Stimulated activated naive CD4-positive, alpha-beta T cell (primary cell): ENCODE data around the gene TAGLN2.

Experiments used
- DNase-seq, 6 experiments: peaks; one replicate each; lab custom pipeline; 2025; lab: John Stamatoyannopoulos, UW

Gene TAGLN2

GRCh38 chr1:159949123-159949522 is 23.8 kb upstream of the TAGLN2 start:
- DNase-seq = no peak

DNA sequence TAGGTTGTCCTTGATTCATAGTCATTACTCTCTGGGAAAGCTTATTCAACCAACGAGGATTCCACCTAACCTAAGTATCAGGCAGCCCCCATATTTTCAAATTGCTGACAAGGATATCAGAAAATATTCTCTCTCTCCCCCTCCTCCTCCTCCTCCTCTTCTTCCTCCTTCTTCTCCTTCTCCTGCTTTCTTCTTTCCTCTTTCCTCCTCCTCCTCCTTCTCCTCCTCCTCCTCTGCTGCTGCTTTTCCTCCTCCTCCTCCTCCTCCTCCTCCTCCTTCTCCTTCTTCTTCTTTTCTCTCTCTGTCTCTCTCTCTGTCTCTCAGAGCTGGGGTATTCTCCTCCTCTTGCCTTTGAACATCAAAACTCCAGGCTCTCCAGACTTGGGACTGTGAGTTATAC is 22.6 kb upstream of the TAGLN2 start:
- no peak for DNase-seq

GRCh38 chr1:159946242-159947187 is 21.2 kb upstream of the TAGLN2 start:
- no peak for DNase-seq

DNA sequence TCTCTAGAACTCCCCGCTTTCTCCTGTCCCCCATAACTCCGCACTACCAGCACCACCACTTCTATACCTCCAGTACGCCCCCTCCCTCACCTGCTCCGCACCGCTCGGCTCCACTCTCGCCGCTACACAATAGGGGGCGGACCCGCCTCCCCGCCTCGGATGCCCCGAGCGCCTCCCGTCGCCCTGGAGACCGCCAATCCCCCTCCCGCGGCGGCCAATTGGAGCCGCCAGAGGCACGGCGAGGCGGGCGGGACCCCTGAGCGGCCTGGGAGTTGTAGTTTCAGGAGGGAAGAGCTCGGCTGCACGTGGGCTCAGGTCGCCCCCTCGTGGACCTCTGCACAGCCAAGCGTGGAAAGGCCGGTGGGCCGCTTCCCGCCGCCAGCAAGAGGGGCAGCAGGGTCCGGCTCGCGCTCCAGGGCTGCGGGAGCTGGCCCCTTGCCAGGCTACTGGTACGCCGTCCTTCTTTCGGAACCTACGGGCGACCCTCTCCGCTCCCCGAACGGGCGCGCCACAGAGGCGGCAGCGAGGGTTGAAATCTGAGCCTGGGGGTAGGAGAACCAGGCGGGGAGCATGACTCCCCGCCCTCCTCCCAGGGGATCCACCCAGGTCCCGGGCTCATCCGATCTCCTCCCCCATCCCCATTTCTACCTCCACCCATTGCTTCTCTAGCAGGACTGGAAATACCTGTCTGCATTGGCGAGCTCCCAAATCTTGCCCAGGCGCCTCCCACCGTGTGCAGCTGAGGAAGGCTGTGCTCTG is 20.4 kb upstream of the TAGLN2 start, which contains the start of gene IGSF9:
Gene IGSF9 (minus strand): TSS at position 131 of the 759 bp plus-strand sequence. CDS start 2,159 bp downstream, outside the sequence.
- DNase-seq = peak; percentile 56 to 77 (median 74)

GRCh38 chr1:159944623-159945455 is 19.5 kb upstream of the TAGLN2 start:
- DNase-seq = no peak

GRCh38 chr1:159943908-159944622 is 18.8 kb upstream of the TAGLN2 start:
- DNase-seq = no peak

- no peak for DNase-seq
Measured at GRCh38 chr1:159943278-159943640, 18.0 kb upstream of the TAGLN2 start.

GRCh38 chr1:159942632-159943277 is 17.4 kb upstream of the TAGLN2 start:
- DNase-seq = no peak

DNA sequence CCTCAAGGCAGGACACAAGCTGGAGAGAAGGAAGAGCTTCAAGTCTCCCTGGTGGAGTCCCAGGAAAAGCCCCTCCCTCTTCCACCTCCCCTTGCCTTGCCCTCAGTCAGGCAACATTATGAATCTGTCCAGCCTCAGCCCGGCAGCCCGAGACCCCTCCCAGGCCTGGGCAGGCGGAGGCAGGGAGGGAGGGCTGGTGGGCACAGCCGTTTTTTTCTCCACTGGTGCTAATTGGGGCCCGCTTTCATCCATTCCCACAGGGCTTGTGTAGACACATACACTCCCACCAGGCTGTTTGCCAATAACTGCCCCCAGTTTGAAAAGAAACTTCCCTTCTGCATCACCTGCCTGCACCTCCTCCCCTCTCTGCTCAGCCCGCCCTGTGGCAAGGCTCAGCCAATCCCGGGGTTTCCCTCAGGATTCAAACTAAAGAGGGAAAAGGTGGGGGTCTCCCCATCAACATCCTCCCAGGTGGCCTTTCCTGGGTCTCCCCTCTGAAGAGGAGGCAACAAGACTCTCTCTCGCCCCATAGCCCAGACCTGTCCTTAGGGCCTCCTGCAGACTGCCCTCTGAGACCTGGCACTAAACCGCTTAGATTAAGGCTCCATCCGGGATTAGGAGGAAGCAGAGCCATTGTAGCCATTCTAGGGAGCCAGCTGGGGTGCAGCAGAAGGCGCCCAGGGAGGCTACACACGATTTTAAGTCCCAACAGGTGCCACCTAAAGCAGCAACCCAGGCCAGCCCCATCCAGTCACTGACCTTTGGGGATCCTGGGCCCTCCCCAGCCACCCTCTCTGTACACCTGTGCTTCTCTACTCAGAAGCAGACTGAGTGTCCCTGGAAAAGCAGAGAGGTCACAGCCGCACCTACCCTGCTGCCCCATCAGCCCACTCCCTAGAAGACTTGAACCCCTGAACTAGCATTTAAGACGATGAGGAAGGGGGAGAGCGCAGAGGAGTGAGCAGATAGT is 16.6 kb upstream of the TAGLN2 start:
- no peak for DNase-seq

DNA sequence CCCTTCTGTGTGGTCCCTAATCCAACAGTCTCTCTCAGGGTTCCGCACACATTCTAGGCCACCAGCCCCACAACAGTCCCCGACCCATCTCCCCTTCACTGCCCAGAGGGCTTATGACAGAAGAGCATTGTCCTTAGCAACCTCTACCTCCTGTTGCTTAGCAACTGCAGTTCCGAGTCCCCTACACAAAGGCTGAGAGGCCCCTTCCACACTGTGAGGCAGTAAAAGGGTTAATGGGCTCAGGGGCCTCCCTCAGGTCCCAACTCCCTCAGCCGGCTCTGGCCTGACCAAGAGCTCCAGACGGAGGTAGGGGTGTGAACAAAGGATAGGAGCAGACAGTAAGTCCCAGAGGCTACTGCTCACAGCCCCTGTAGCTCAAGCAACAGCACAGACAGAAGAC is 15.8 kb upstream of the TAGLN2 start:
- DNase-seq = no peak

GRCh38 chr1:159940006-159940620 is 14.8 kb upstream of the TAGLN2 start:
- no peak for DNase-seq

DNA sequence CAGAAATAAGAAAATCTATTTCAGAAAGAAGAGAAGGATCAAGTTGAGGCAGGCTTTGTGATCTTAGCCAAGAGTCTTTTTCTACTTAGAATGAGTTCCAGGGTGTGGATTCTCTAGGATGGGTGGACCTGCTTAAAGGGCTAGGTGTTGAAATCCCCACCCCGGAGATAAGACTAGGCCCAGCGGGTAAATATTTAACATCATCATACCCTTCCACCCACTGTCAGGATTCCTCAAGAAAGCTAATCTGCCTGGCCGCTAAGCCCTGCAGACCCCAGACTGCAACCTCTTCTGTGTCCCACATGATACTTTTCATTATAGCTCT is 14.3 kb upstream of the TAGLN2 start:
- no peak for DNase-seq

- no peak for DNase-seq
Measured at GRCh38 chr1:159938905-159939677, 13.8 kb upstream of the TAGLN2 start.

DNA sequence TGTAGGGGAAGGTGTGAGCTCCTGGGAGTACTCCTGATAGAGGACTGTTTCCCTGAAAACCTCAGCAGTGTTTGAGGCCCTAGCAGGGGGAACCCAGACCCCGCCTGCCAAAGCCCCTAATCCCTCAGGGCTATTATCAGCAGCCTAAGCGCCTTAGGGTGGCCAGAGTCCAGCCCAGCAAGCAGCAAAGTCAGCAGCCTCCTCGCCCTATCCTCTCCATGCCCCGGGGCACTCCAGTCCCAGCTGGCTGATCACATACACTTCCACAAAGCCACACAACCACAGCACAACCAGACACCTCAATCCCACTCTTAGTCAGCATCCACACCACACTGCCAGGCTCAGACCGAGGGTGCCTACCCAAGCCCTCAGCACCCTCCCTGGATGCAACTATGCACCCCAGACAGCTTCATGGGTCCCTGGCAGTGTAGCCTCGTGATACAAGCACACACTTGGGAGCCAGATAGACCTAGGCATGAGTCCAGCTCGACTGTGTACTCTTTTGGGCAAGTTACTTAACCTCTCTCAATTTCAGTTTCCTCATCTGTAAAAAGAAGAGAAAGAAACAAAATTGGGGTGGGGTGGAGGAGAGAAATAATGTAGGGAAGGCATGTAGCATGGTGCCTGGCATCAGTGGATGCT is 13.0 kb upstream of the TAGLN2 start:
- DNase-seq = no peak

GRCh38 chr1:159937054-159937750 is 11.9 kb upstream of the TAGLN2 start:
- DNase-seq = no peak

DNA sequence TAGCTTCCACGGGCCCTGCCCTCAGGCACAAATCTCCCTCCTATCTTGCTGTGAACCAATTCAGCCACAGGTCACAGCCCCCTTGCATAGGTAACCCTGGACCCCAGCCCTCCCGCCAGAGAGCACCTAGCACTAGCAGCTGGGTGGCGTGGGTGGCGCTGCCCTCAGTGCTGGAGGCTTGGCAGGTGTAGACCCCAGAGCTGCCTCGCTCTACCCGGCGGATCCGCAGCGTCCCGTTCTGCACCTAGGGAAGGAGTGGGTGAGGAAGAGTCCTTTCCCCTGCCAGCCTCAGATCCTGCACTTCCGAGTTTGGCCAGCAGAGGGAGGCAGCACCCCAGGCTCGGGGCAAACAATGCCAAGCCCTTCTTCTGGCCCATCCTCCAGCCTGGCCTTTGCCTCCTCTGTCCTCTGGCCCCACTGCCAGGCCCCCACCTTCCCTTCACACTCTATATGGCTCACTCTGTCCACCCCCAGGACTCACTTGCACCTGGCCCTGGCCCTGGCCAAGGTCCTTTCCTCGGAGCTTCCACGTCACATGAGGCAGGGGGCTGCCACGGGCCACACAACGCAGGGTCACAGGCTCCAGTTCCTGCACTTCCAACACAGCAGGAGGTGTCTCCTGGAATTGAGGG is 11.1 kb upstream of the TAGLN2 start:
- DNase-seq = peak; percentile 34 to 82 (median 70)

DNA sequence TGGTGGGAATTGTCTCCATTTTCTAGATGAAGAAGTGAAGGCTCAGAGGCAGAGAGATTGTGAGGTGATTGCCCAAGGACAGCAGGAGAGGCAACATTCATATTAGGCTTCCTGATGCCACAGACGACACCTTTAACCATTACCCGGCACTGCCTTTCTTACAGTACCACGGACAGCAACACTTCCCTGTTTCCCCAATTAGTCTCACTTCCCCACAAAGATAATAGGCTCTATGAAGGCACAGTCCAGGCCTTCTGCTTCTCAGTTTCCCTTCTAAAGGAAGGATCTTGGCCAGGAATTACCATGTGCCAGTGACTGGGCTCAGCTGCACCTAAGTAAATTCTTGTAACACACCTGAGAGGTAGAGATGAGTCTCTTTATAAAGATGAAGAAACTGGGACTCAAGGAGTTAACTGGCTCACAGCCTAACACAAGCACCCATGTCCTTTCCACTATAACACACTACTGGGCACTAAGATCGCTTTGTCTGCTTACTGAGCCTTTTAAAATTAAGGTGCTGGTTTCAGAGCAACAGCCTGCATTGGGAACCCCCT is 10.5 kb upstream of the TAGLN2 start:
- no peak for DNase-seq
